CD4-positive, alpha-beta T cell treated with Interleukin-12 subunit alpha and Interleukin-12 subunit beta, for 1 hour (primary cell): Measurements from ENCODE around the gene TCEAL8.
A peak's percentile ranks its signal among the peaks of the same experiment; 100 is the strongest.
"Not testable (repeated sequence)": the region's sequence is repeated elsewhere in the genome, so short reads cannot be mapped to it uniquely, and the experiment has no call there.

Source experiments
- DNase-seq: peaks from one replicate; pipeline ENCODE4 v3.0.0-alpha.2; 2020

Gene TCEAL8, protein sequence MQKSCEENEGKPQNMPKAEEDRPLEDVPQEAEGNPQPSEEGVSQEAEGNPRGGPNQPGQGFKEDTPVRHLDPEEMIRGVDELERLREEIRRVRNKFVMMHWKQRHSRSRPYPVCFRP

DNA sequence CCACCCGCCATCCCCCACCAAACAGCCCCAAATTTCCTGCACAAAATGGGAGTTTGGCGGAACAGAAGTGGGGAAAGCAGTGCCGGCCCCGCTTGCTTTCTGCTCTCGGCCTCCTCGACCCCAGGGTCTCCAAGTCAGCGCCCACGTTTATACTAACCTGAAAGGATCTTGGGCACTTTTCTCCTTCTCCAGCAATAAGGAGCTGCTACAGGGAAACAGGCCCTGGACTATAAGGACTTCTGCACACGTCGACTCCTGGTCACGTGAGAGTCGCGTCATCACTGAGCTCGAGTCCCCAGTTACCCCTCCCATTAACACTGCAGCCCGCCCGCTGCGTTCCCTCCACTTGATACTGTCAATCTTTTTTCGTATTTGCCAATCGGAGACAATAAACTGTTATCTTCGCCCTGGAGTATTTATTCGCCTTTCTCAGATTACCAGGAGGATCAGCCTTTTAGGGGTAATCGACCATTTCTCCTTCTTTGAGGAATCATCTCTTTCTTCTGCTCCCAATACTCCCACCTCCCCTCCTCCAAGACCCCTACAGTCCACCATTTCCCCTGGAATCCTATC, at the start of gene TCEAL8:
TCEAL8 (minus strand) TSS at position 235 of the 573 bp plus-strand sequence. CDS start 1,176 bp downstream, outside the sequence.
- DNase-seq, result peak; percentile 65

DNA sequence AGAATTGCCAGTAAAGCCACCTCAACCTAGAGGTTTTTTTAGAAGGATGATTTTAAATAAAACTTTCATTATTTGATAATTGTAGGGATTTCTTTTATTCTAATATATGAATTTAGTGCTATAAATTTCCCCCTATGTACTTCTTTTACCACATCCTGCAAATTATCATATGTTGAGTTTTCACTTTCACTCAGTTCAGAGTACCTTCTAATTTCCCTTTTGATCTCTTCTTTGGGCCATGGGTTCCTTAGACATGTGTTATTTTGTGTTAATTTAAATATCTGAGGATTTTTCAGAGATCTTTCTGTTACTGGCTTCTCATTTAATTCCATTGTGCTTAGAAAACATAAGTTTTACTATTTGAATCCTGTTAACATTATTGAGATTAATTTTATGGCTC, 49.8 kb upstream of the TCEAL8 start:
- DNase-seq, result no peak

DNA sequence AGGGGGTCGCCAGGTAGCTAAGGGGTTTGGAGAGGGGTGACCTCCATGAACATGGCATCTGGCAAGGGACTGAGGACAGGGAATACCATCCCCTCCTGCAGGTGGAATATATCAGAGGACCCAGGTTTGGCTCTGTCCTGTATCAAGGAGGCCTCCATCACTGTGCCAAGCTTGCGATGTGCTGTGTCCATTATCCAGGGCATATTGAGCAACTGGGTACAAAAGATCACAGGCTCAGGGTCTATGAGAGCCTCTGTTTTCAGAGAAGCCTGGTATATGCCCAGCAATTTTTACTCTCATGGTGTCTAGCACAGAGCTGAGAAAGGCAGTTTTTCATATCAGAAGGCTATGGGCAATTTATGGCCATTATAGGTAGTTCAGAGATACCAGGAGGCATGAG, 38.2 kb upstream of the TCEAL8 start:
- DNase-seq, result no peak

DNA sequence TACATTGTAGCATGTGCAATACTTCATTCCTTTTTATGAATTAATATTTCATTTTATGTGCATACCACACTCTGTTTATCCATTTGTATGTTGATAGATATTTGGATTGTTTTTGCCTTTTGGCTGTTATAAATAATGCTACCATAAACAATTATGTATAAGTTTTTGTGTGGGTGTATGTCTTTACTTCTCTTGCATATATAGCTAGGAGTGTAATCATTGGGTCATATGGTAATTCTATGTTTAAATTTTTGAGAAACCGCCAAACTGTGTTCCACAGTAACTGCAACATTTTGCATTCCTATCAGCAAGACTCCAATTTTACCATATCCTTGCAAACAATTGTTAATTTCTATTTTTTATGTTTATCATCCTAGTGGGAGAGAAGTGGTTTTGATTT, 24.7 kb upstream of the TCEAL8 start:
- no peak for DNase-seq

DNA sequence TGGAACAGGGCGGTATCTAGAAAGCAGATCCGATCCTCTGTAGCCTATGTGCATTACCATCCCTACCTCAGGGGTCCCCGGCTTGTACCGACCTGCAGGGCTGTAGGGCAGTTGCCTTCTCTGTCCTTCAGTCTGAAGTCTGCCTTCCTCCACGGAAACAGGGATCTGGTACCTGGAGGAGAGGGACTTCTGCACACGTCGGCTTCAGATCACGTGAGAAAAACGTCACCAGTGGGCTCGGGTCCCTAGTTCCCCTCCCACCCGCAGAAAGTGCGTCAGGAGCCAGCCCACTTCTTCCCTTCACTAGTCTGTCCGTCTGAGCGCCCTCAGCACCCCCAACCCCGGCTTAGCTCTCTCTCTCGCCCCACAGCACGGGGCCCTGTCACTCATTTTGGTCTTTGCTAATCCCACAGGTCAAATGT, 21.6 kb upstream of the TCEAL8 start, which contains the start of gene TCEAL5:
TCEAL5 (minus strand) TSS at position 170 of the 422 bp plus-strand sequence. CDS start 2,187 bp downstream, outside the sequence.
- DNase-seq, result no peak

DNA sequence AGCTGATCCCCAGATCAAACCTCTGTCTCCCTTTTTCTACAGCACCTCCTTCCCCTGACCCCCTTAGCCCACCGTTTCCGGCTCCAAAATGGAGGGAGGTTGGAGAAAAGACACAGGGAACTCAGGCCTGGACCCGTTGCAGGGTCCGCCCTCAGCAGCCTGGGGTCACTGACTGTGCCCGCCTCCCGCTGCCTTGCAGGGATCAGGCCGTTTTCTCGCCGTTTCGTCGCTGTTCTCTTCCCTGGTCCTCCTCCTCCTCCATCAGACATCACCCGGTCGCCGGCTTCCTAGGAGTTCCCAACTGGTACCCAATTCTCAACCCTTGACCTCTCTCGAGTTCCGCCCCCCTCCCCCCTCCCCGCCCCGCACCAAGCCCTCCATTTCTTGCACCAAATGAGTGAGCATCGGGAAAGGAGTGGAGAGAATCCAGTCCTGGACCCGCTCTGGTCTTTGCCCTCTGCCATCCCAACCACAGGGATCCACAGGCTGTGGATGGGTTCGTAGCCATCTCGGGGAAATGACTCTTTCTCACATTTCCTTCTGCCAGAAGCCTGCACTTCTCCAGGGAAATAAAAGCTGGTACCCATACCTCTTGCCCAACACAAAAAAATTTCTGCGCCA, 21.1 kb upstream of the TCEAL8 start:
- no peak for DNase-seq

DNA sequence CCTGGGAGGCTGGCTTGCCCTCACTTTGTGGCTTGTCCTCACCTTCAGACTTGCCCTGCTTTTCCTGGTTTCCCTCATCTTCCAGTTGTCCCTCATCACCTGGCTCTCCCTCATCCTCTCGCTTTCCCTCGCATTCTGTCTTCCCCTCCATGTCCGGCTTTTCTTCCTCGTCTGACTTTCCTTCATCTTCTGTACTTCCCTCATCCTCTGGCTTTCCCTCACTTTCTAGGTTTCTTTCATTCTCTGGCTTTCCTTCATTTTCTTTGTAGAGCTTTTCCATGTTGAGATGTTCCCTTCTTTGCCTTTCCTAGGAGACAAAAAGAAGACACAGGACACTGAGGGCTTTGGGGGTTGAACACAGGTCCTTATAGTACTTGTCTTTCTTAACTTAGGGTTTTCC, 19.3 kb upstream of the TCEAL8 start:
- no peak for DNase-seq

DNA sequence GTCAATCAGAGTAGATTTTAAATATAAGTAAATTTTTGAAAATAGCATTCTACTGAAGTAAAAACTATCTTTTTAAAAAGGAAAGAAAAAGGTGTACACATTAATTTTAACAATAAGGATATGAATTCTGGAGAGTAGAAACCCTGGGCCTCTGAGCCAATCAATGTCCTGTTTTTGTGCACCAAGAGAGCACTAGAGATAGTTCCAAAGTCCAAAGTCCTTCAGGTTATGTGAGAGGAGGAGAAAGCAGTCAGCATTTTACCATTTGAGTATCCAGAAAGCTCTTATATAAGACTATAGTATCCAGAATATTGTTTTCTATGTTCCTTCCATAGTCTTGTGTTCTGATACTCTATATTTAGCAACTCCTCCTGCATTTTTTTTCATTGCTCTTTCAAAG, 3.3 kb upstream of the TCEAL8 start:
- no peak for DNase-seq

DNA sequence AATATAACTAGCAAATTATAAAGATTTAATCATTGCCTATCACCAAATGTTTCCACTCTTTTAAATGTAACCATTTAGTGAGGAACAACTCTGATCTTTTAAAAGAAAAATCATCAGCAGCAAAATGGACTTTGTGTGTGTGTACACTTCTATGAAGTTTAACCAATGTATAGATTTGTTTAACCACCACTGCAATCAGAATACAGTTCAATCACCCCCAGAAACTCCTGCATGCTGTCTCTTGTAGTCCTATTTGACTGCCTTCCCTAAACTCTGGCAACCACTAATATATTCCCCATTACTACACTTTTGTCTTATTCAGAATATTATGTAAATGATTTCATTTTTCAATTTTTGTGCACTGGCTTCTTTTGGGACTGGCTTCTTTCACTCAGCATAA, 1.7 kb upstream of the TCEAL8 start:
- DNase-seq, result no peak

DNA sequence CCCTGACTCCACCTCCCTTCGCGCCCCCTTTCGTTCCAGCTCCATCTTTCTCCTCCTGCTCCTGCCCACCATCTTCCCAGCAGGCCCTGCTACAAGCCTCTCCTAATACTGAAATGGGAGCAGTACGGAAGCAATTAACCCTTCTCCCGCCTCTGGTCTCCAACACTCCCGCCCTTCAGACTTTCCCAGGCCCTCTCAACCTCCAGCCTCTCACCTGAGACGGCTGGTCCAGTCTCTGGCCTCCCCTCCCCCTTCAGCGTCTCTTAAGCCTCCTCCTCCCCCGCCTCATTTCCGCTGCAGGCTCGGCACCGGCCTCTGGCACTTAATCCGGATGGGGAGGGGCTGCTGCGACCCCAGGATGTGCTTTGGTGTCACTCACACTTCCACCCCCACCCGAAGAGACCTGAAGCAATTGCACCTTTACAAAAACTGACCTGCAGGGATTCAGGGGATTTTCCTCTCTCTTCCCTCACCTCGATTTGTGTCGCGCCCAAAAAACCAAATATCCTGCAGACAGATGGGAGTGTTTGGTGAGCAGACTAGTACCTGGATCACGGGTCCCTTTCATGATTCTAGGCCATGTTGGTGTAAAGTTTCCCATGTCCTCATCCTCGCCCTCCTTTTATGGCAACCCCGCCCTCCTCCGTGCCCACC, 657 bp downstream of the TCEAL8 start:
- peak; percentile 39 for DNase-seq

DNA sequence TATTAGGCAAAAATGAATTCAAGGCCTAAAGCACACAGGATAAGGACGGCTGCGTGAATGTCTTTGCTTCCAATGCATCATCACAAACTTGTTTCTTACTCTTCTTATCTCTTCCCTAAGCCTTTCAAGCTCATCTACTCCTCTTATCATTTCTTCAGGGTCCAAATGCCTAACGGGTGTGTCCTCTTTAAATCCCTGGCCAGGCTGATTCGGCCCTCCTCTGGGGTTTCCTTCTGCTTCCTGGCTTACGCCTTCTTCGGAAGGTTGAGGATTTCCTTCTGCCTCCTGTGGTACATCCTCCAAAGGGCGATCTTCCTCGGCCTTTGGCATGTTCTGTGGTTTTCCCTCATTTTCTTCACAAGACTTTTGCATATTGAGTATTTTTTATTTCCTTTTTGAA, 1.3 kb downstream of the TCEAL8 start:
- no peak for DNase-seq

DNA sequence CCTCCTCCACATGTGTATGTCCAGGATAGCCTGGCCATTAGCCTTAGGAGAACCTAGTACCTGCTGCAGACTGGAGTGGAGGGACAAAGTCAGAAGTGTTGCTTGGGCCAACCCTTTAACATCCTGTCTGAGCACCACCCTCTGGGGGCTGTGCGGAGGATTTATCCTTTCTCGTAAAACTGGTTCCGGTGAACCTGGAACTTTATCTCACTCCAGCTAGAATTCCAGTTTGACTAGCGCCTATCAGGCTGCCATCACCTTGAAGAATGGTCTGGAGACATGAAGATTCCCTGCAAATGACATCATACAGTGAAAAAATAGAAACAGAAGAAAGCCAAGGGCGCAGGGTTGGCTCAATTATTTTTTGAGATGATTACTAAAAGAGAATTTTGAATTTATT, 4.0 kb downstream of the TCEAL8 start:
- no peak for DNase-seq

DNA sequence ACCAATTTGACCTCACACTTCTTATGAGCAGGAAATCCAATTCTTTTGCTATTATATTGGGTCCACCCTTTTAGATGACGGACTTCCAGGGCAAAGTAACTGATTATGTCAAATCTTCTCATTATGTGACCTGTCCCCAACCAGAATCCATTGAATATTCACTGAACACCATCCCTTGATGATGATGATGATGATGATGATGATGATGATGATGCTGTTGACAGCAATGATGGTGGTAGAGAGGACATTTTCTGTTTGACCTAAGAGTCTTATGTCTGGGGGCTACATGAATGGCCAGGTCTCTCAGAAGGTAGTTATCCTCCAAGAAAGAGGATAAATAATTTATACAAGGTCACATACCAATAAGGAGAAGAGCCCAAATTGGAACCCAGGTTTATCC, 5.2 kb downstream of the TCEAL8 start:
- no peak for DNase-seq

DNA sequence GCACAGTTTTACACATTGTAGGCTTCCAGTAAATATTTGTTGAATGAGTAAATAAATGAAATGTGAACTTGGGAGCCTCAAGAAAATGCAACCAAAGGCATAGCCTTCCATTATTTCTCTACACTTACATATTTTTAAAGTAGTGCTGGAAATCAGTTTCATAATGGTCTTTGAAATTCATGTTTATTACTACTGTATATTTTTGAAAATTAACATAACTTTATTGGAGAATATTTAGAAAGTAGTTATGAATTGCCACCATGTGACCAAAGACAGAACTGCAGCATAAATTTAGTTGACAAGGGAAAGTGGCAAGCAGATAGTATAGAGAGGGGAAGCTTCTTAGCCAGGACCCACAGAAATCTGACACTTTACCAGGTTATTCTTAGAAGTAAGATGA, 6.4 kb downstream of the TCEAL8 start:
- peak; percentile 39 for DNase-seq

DNA sequence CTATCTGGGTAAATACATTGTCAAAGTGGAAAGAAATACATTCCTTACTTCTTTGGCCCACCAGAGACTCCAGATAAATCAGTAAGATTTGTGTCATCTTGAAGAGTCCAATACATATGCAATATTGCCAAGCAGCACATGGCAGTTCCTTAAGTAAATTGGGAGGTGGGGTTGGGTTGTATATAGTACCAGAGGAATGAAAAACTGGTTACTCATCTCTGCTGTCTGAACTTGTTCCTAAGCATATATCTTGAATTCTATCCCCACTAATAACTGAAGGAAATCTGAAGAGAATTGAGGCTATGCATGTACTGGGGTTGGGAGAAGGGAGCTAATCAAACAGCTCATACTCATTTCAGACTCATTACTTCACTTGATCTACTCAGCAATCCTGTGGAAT, 14.8 kb downstream of the TCEAL8 start:
- DNase-seq, result no peak

DNA sequence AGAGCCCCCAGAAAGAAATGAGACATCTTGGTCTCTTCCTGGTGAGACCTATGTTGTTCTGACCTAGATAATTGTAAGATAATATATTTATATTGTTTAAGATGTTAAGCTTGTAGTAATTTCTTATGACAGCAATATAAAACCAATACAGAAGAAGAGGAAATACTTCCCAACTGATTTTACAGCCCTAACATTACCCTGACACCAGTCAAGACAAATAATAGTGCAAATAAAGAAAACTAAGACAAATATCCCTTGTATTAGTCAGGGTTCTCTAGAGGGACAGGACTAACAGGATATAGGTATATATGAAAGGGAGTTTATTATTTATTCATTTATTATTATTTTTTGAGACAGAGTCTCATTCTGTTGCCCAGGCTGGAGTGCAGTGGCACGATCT, 18.7 kb downstream of the TCEAL8 start:
- DNase-seq, result no peak

DNA sequence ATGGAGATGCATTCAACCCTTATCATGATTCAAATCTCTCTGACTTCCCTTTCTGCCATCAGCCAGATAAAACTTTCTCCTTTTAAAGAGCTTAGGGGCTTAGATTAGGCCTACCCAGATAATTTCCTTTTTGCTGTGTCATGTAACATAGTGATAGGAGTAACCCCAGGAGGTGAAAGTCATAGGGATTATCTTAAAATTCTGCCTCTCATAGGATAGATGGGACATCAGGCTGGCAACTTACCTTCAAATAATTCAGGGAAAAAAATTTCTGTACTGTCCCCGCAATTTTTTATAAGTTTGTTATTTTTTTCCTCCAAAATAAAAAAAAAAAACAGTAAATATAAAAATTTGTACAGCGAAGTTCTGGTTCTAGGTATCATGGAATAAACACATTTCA, 19.3 kb downstream of the TCEAL8 start:
- not testable (repeated sequence) for DNase-seq

DNA sequence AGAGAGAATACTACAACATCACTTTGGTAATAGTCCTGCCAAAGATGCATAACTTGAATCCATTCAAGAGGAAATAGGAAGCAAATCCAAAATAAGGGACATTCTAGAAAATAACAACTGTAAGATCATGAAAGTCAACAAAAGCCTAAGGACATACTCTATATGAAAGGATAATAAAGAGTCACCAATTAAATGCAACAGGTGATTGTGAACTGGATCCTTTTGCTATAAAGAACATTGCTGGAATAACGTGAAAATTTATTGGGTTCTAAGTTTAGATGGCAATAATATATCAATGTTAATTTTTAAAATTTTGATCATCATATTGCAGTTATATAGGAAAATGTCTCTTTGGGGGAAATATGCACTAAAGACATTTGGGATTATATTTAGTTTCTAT, 20.1 kb downstream of the TCEAL8 start:
- no peak for DNase-seq

DNA sequence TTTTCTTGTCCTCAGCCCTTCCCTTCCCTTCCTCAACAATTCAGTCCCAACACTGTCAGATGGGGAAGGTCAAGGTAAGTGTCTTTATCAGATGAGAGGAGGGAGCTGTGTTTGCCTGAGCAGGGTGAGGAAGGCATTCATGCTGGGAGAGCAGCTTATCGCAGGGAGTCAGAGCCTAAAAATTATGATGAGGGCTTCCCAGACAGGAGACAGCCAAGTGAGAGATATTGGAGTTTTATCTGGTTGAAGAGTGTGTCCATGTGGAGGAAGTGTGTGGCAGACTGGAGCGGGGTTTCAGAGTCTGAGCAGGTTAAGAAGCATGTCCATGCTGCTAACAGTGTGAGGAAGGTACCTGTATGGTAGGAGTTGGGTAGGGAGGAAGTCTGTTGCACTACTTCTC, 21.7 kb downstream of the TCEAL8 start:
- DNase-seq, result no peak

DNA sequence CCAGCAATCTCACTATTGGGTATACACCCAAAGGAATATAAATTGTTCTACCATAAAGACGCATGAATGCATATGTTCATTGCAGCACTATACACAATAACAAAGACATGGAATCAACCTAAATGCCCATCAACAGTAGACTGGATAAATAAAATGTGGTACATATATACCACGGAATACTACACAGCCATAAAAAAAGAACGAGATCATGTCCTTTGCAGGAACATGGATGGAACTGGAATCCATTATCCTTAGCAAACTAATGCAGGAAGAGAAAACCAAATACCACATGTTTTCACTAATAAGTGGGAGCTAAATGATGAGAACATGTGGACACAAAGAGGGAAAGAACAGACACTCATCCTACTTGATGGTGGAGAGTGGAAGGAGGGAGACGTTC, 29.0 kb downstream of the TCEAL8 start:
- DNase-seq, result not testable (repeated sequence)

DNA sequence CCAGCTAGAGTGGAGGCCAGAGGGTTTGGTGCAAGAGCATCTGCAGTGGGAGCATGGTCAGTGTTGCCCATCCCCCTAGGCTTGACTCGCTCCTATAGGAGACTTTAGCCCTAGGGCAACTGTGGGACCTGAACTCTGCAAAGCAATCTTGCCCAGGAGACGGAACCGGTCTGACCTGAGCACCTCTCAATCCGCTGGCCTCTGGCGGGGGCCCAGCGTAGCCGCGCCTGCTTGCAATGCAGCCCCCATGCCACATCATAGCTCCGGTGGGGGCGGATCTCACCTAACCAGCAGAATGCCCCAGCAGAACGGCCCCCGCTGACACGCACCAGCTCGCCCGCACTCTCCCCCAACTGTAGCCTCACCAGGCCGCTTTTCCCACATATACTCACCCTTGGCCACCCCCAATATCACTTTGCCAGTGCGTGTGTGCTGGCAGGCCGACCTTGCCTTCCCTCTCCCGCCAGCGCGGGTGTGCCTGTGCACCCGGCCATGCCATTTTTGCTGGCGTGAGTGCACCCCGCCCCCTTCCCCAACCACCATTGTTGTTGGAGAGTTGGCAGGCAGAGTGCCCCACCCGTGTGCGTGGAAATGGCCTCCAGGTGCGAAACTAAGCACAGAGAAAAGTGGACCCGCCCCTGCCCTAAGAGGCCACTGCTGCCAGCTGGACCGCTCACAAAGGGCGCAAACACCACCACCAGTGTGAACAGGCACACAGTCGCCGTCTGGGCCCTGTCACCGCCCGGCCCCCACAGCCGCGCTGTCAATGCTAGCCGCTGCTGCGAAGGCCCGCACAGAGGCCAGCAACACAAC, 34.2 kb downstream of the TCEAL8 start:
- no peak for DNase-seq

DNA sequence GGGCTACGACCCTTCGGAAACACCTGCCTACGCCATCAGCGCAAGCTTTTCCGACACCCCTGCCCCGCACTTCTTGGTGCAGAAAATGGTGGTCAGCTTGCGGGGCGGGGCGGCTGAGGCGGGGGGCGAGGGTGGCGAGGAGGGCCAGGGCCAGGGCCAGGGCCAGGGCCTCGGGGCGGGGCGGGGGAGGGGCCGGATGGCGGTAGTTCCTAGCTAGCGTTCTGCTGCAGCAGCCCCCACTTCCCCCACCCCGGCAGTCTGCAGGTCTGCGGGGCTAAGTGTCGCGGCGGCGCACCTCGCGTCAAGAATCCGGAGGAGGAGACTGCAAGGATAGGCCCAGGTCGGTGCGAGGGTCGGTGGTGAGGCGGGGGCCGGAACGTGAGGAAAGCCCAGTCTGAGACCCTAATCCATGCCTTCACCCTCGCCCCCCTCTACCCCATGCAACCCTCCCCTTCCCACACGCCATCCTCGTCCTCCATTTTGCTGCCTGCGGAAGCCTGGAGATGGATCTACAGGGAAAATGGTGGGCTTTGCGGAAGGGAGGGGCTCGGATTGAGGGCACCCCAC, 39.4 kb downstream of the TCEAL8 start:
- peak; percentile 54 for DNase-seq

DNA sequence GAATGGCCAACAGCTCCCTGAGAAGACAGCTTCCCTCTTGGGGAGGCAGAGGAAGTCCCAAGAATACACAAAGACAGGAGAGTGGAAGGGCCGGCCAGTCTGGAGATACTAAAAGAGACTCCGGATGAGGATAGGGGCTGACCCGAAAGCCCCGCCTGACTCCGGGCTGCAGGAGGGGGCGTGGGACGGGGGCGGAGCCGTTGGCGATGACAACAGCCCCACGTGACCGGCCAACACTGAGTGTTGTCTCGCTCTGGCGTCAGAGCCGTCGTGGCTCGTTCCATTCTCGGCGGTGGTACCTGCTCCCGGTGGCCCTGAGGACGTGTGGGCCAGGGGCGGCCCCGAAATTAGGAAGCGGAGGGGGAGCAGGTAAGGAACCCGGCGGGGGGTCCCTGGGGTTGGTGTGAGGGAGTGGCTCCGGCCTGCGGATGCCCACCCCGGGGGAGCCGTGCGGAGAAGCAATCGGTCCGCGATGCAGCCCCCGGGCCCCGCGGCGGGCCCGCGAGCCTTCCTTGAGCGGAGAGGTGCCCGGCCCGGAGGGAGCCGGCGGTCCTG, 40.0 kb downstream of the TCEAL8 start, which contains the start of gene BEX4:
BEX4 (plus strand) TSS at position 239 of the 555 bp plus-strand sequence. CDS start 1,046 bp downstream, outside the sequence.
- peak; percentile 84 for DNase-seq
